Caco-2 (cell line): ENCODE data around the gene RIMS1. TPM values are rescaled to one million over a fixed set of nuclear protein-coding genes. Genes with fewer than 3 reads are reported as not detected.

Experiments
- BruUV-seq: library from RNA; stranded (reverse); fragments of 400-500 nt; replicated peaks from 2 replicates; lab custom pipeline; 2021; lab: Mats Ljungman, UMichigan
- CTCF ChIA-PET: fragments of 300-600 bp; sonication (Branson Sonifier 250); formaldehyde crosslinking; loops from one replicate; lab custom pipeline; 2022; ENCODE audit warnings: antibody characterized with exemption; lab: Charles Lee
- POLR2A ChIA-PET: fragments of 300-600 bp; sonication (Branson Sonifier 250); formaldehyde crosslinking; loops from one replicate; lab custom pipeline; 2022; ENCODE audit warnings: antibody characterized with exemption; lab: Charles Lee
- DNase-seq, 2 experiments: peaks; one replicate each; pipeline versions ENCODE4 v3.0.0 to v3.0.0-alpha.2; 2020 to 2022
- H3K27me3 ChIP-seq: replicated peaks from 2 replicates; pipeline ENCODE4 v1.6.0; 2011; ENCODE audit warnings: low read length; ENCODE audit not compliant: control insufficient read depth, insufficient read depth
- H3K36me3 ChIP-seq: 2 replicates; pipeline ENCODE4 v1.5.1; 2011; ENCODE audit warnings: low read length; ENCODE audit not compliant: control insufficient read depth, insufficient read depth
- H3K4me1 ChIP-seq: fragments of 250-450 bp; sonication (Bioruptor Pico); 2 replicates; pipeline ENCODE4 v1.5.1; 2020; ENCODE audit warnings: mild to moderate bottlenecking
- H3K4me3 ChIP-seq: 2 replicates; pipeline ENCODE4 v1.5.1; 2011; ENCODE audit warnings: low read depth, mild to moderate bottlenecking, control low read depth, low read length
- H3K9me3 ChIP-seq: fragments of 250-450 bp; sonication (Bioruptor Pico); 2 replicates; pipeline ENCODE4 v1.5.1; 2020; ENCODE audit warnings: mild to moderate bottlenecking, moderate library complexity
- H3K27ac Mint-ChIP-seq: one replicate; pipeline ENCODE4 v1.8.0; 2022; ENCODE audit warnings: mixed read lengths; ENCODE audit not compliant: unreplicated experiment
- H3K27me3 Mint-ChIP-seq: one replicate; pipeline ENCODE4 v1.8.0; 2022; ENCODE audit warnings: mixed read lengths; ENCODE audit not compliant: insufficient read depth, unreplicated experiment
- H3K36me3 Mint-ChIP-seq: one replicate; pipeline ENCODE4 v1.8.0; 2022; ENCODE audit warnings: mild to moderate bottlenecking, mixed read lengths; ENCODE audit not compliant: insufficient read depth, unreplicated experiment
- H3K4me1 Mint-ChIP-seq: one replicate; pipeline ENCODE4 v1.8.0; 2022; ENCODE audit warnings: low read depth, mixed read lengths; ENCODE audit not compliant: unreplicated experiment
- H3K4me3 Mint-ChIP-seq: one replicate; pipeline ENCODE4 v1.8.0; 2022; ENCODE audit warnings: mild to moderate bottlenecking, moderate library complexity, mixed read lengths; ENCODE audit not compliant: unreplicated experiment
- H3K9me3 Mint-ChIP-seq: one replicate; pipeline ENCODE4 v1.8.0; 2022; ENCODE audit warnings: mixed read lengths; ENCODE audit not compliant: unreplicated experiment
- CTCF ChIP-seq, 2 experiments: fragments of 200-600 bp in 1 of 2; IDR thresholded peaks; 1 replicate in 1 of 2; 2 replicates in 1 of 2; pipeline versions ENCODE4 v1.5.1 to v1.8.0; 2011 to 2022; ENCODE audit warnings: antibody characterized with exemption in 1 of 2, control low read depth in 1 of 2, inconsistent platforms in 1 of 2, low read depth in 1 of 2, low read length in 1 of 2, mild to moderate bottlenecking in 1 of 2, moderate library complexity in 1 of 2; ENCODE audit not compliant: insufficient read depth in 1 of 2, severe bottlenecking in 1 of 2, unreplicated experiment in 1 of 2
- intact Hi-C: fragments of 100-400 bp; cut with micrococcal nuclease; formaldehyde crosslinking; loops from one replicate; pipeline ENCODE4 v1.10.0; 2022; ENCODE audit not compliant: unreplicated experiment
- total RNA-seq: library from RNA; stranded (reverse); gene quantifications from 2 replicates; pipeline ENCODE4 v1.2.3, GENCODE V29; 2022

The RIMS1 gene
- total RNA-seq, 1 experiment from 2014 or later: 3.4 TPM

GRCh38 chr6:72350296-72350881, 464.0 kb downstream of the RIMS1 start:
- H3K4me1 ChIP-seq: no peaks in the 10 kb centered on the region
- H3K4me1 Mint-ChIP-seq: no peaks in the 10 kb centered on the region
- no peak overlapping the region for H3K4me3 ChIP-seq
- no peak for DNase-seq
- no peak for TF ChIP-seq CTCF (IDR thresholded peaks at IDR 0.05; ENCODE audit: insufficient read depth in 1 of 2, low read depth in 1 of 2, low read length in 1 of 2, severe bottlenecking in 1 of 2, unreplicated experiment in 1 of 2)
- no peaks in the 10 kb centered on the region for H3K9me3 Mint-ChIP-seq
- no peaks in the 10 kb centered on the region for H3K36me3 Mint-ChIP-seq
- no peaks in the 10 kb centered on the region for H3K27me3 ChIP-seq
- H3K27ac Mint-ChIP-seq: no peak overlapping the region
- CTCF ChIA-PET: no interaction called here
- POLR2A ChIA-PET: no interaction called here
- H3K4me3 Mint-ChIP-seq: no peak overlapping the region
- BruUV-seq: no TSS peak
- no peaks in the 10 kb centered on the region for H3K9me3 ChIP-seq
- H3K27me3 Mint-ChIP-seq: no peaks in the 10 kb centered on the region
- intact Hi-C loops: no loop called here
- no peaks in the 10 kb centered on the region for H3K36me3 ChIP-seq

GRCh38 chr6:72363844-72364740, 477.7 kb downstream of the RIMS1 start:
- Histone ChIP-seq H3K36me3 (no peaks in the 10 kb centered on the region), H3K4me3 (no peak overlapping the region), H3K4me1 (no peaks in the 10 kb centered on the region), H3K27me3 (no peaks in the 10 kb centered on the region), H3K9me3 (no peaks in the 10 kb centered on the region)
- Mint-ChIP-seq H3K4me1 (no peaks in the 10 kb centered on the region), H3K9me3 (no peaks in the 10 kb centered on the region), H3K27me3 (peaks cover 3% of the 10 kb centered on the region), H3K27ac (no peak overlapping the region), H3K36me3 (no peaks in the 10 kb centered on the region), H3K4me3 (no peak overlapping the region)
- no TSS peak for BruUV-seq
- CTCF ChIA-PET: no interaction called here
- POLR2A ChIA-PET: no interaction called here
- TF ChIP-seq CTCF (IDR thresholded peaks at IDR 0.05; ENCODE audit: insufficient read depth in 1 of 2, low read depth in 1 of 2, low read length in 1 of 2, severe bottlenecking in 1 of 2, unreplicated experiment in 1 of 2): no peak
- no peak for DNase-seq
- intact Hi-C loops: no loop called here

GRCh38 chr6:72365773-72366172, 479.4 kb downstream of the RIMS1 start:
- Mint-ChIP-seq H3K27ac (no peak overlapping the region), H3K36me3 (no peaks in the 10 kb centered on the region), H3K4me3 (no peak overlapping the region), H3K27me3 (peaks cover 3% of the 10 kb centered on the region), H3K4me1 (no peaks in the 10 kb centered on the region), H3K9me3 (no peaks in the 10 kb centered on the region)
- Histone ChIP-seq H3K4me1 (no peaks in the 10 kb centered on the region), H3K4me3 (no peak overlapping the region), H3K9me3 (no peaks in the 10 kb centered on the region), H3K27me3 (no peaks in the 10 kb centered on the region), H3K36me3 (no peaks in the 10 kb centered on the region)
- BruUV-seq: no TSS peak
- no peak for TF ChIP-seq CTCF (IDR thresholded peaks at IDR 0.05; ENCODE audit: insufficient read depth in 1 of 2, low read depth in 1 of 2, low read length in 1 of 2, severe bottlenecking in 1 of 2, unreplicated experiment in 1 of 2)
- CTCF ChIA-PET: no interaction called here
- no peak for DNase-seq
- POLR2A ChIA-PET: no interaction called here
- intact Hi-C loops: no loop called here
